HG02623 (cell line): Measurements from ENCODE around the gene SEZ6L.

ENCODE experiments used
- ATAC-seq: cut with Tn5 transposase; IDR thresholded peaks from one replicate; pipeline ENCODE4 v1.9.1; 2021; ENCODE audit warnings: moderate library complexity; ENCODE audit not compliant: unreplicated experiment

SEZ6L gene

GRCh38 chr22:26169315-26170111 lies at the start of gene SEZ6L:
Gene SEZ6L (plus strand): TSS chr22:26169462. CDS start chr22:26169670, 208 bp downstream.
- no peak for ATAC-seq

- ATAC-seq: no peak
These were observed 46.3 kb upstream of the SEZ6L start for GRCh38 chr22:26122920-26123468.

- ATAC-seq: no peak
These were observed 44.1 kb upstream of the SEZ6L start for GRCh38 chr22:26124991-26125725.

- no peak for ATAC-seq
These were observed 42.1 kb upstream of the SEZ6L start for GRCh38 chr22:26127126-26127525.

GRCh38 chr22:26127556-26127955 lies 41.7 kb upstream of the SEZ6L start:
- no peak for ATAC-seq

- no peak for ATAC-seq
These were observed 37.6 kb upstream of the SEZ6L start for GRCh38 chr22:26131589-26132154.

GRCh38 chr22:26134654-26135330 lies 34.5 kb upstream of the SEZ6L start:
- no peak for ATAC-seq

- no peak for ATAC-seq
These were observed 33.5 kb upstream of the SEZ6L start for GRCh38 chr22:26135806-26136205.

- no peak for ATAC-seq
These were observed 30.0 kb upstream of the SEZ6L start for GRCh38 chr22:26139310-26139709.

- ATAC-seq: no peak
These were observed 27.4 kb upstream of the SEZ6L start for GRCh38 chr22:26141831-26142230.

GRCh38 chr22:26143806-26144325 lies 25.4 kb upstream of the SEZ6L start:
- ATAC-seq: no peak

- ATAC-seq: no peak
These were observed 9.4 kb upstream of the SEZ6L start for GRCh38 chr22:26159886-26160285.

- ATAC-seq: no peak
These were observed 7.5 kb upstream of the SEZ6L start for GRCh38 chr22:26161746-26162145.

- ATAC-seq: no peak
These were observed 6.3 kb upstream of the SEZ6L start for GRCh38 chr22:26162926-26163325.

GRCh38 chr22:26164174-26164573 lies 5.1 kb upstream of the SEZ6L start:
- ATAC-seq: no peak

GRCh38 chr22:26168330-26168851 lies 871 bp upstream of the SEZ6L start:
- no peak for ATAC-seq

- ATAC-seq: no peak
These were observed 335 bp upstream of the SEZ6L start for GRCh38 chr22:26168939-26169314.

GRCh38 chr22:26170112-26170492 lies 840 bp downstream of the SEZ6L start:
- no peak for ATAC-seq

- ATAC-seq: no peak
These were observed 1.7 kb downstream of the SEZ6L start for GRCh38 chr22:26170795-26171580.
